ENCODE results near the gene PLXND1. TPM values are rescaled to one million over a fixed set of nuclear protein-coding genes. Genes with fewer than 3 reads are reported as not detected.

The PLXND1 gene
- total and polyA plus RNA-seq, 2 donors (not counting 1 experiment from before 2014, with no cell fraction given): 89.6 to 109 TPM

DNA sequence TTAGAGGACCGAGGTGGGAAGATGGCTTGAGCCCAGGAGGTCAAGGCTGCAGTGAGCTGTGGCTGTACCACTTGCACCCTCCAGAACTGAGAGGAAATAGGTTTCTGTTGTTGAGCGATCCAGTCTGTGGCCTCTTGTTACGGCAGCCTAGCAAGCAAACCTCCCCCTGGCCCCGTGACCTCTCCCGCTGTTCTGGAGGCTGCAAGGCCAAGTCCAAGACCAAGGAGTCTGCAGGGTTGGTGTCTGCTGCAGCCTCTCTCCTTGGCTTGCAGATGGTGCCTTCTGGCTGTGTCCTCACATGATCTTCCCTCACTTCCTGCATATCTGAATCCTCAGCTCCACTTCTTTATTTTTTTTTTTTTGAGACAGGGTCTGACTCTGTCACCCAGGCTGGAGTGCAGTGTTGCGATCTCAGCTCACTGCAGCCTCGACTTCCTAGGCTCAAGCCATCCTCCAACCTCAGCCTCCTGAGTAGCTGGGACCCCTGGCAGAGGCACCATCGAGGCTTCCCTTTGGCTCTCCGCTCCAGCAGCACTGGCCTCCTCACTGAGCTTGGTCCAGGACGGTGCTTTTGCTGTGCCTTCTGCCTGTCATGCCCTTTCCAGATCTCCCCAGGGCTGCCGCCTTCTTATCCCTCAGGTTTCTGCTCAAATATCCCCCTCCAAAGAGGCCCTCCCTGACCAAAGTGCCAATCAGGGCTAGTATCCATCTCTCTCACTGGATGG, 18.0 kb upstream of the PLXND1 start:
- H3K9me3 ChIP-seq (ENCODE audit: control insufficient read depth, insufficient read depth, low read depth, low read length): no peaks in the 10 kb centered on the region
- peak overlapping the region; percentile 16 for H3K27ac ChIP-seq (ENCODE audit: insufficient read depth, low read length)
- no peak overlapping the region for H3K4me2 ChIP-seq (ENCODE audit: extremely low read depth, insufficient read depth, low read length)
- no peaks in the 10 kb centered on the region for H3K79me2 ChIP-seq (ENCODE audit: control insufficient read depth, insufficient read depth, low read length)
- peaks cover 28% of the 10 kb centered on the region for H3K4me1 ChIP-seq (ENCODE audit: control insufficient read depth, extremely low read depth, insufficient read depth, low read length)
- no peaks in the 10 kb centered on the region for H4K20me1 ChIP-seq (ENCODE audit: control insufficient read depth, extremely low read depth, insufficient read depth, low read length)
- TF ChIP-seq EZH2 (IDR thresholded peaks at IDR 0.05; ENCODE audit: low read length, missing control alignments): no peak
- TF ChIP-seq, protein P1, sequence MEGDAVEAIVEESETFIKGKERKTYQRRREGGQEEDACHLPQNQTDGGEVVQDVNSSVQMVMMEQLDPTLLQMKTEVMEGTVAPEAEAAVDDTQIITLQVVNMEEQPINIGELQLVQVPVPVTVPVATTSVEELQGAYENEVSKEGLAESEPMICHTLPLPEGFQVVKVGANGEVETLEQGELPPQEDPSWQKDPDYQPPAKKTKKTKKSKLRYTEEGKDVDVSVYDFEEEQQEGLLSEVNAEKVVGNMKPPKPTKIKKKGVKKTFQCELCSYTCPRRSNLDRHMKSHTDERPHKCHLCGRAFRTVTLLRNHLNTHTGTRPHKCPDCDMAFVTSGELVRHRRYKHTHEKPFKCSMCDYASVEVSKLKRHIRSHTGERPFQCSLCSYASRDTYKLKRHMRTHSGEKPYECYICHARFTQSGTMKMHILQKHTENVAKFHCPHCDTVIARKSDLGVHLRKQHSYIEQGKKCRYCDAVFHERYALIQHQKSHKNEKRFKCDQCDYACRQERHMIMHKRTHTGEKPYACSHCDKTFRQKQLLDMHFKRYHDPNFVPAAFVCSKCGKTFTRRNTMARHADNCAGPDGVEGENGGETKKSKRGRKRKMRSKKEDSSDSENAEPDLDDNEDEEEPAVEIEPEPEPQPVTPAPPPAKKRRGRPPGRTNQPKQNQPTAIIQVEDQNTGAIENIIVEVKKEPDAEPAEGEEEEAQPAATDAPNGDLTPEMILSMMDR (conservative IDR thresholded peaks at IDR 0.05 in 1 of 2, IDR thresholded peaks at IDR 0.05 in 1 of 2; ENCODE audit: low read depth in 1 of 2, low read length in 2 of 2): no peak
- peak overlapping the region; percentile 22 for H2AFZ ChIP-seq (ENCODE audit: low read length)
- DNase-seq (ENCODE audit: low read depth in 2 of 2): no peak
- H3K9ac ChIP-seq (ENCODE audit: insufficient read depth, low read length): no peak overlapping the region
- H3K4me3 ChIP-seq (replicated peaks in 1 of 4; ENCODE audit: control extremely low read depth in 1 of 4, insufficient read depth in 1 of 4, low read depth in 3 of 4, low read length in 4 of 4): no peak overlapping the region
- no peaks in the 10 kb centered on the region for H3K36me3 ChIP-seq (ENCODE audit: control insufficient read depth, insufficient read depth, low read length)
- H3K27me3 ChIP-seq (ENCODE audit: control insufficient read depth, insufficient read depth, low read length): no peaks in the 10 kb centered on the region

DNA sequence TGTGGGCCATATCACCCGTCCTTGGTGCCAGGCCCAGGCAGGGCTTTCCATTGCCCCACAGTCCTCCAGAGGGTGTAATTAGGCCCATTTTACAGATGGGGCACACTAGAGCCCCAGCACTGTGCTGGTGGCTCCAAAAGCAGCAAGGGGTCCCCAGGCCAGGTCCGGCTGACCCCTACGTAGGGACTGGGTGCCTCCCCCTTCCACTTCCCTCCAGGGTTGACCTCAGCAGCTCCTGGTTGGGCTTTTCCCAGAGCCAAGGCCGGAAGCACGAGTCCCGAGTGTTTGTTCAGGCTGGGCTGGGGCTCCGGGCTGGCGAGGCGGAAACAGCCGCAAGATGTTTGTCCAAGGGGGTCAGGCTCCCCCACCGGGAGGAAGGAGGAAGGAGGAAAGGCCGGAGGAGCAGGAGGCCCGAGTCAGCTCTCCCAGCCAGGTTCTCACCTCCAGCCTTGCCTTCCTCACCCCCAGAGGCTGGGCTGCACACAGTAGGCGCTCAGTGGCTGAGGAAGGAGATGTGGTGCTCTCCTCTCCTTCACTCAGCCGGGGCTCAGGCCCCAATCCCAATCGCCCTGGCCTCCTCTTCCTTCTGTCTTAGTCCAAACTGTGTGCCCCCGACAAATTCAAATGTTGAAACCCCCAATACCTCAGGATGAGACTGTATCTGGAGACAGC, 17.1 kb upstream of the PLXND1 start:
- Histone ChIP-seq H3K4me1 (ENCODE audit: control insufficient read depth, extremely low read depth, insufficient read depth, low read length) (peaks cover 28% of the 10 kb centered on the region), H3K4me2 (ENCODE audit: extremely low read depth, insufficient read depth, low read length) (no peak overlapping the region)
- TF ChIP-seq, protein P1 (conservative IDR thresholded peaks at IDR 0.05 in 1 of 2, IDR thresholded peaks at IDR 0.05 in 1 of 2; ENCODE audit: low read depth in 1 of 2, low read length in 2 of 2): no peak
- no peak for TF ChIP-seq EZH2 (IDR thresholded peaks at IDR 0.05; ENCODE audit: low read length, missing control alignments)

DNA sequence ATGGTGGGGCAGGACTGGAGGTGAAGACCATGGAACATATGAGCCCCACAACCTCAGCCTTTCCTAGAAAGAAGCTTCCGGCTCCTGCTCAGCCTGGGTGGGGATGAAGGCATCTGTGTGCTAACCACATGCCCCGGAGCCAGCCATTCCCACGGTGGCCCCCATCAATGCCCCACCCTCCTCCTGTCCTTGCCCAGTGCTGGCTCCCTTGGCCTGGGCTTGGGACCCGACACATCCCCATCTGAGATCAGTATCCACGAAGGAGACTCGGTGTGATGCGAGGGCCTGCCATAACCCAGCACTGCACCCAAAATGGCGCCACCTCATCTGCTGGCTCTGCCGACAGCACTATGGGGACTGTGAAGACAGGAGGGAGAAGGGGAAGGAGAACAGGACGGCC, 16.5 kb upstream of the PLXND1 start:
- no peak overlapping the region for H3K27ac ChIP-seq (ENCODE audit: insufficient read depth, low read length)
- no peak overlapping the region for H3K9ac ChIP-seq (ENCODE audit: insufficient read depth, low read length)
- DNase-seq (ENCODE audit: low read depth in 2 of 2): no peak
- H3K4me3 ChIP-seq (replicated peaks in 1 of 4; ENCODE audit: control extremely low read depth in 1 of 4, insufficient read depth in 1 of 4, low read depth in 3 of 4, low read length in 4 of 4): no peak overlapping the region
- H4K20me1 ChIP-seq (ENCODE audit: control insufficient read depth, extremely low read depth, insufficient read depth, low read length): no peaks in the 10 kb centered on the region
- no peak overlapping the region for H3K4me2 ChIP-seq (ENCODE audit: extremely low read depth, insufficient read depth, low read length)
- peaks cover 28% of the 10 kb centered on the region for H3K4me1 ChIP-seq (ENCODE audit: control insufficient read depth, extremely low read depth, insufficient read depth, low read length)
- no peaks in the 10 kb centered on the region for H3K79me2 ChIP-seq (ENCODE audit: control insufficient read depth, insufficient read depth, low read length)
- TF ChIP-seq, protein P1 (conservative IDR thresholded peaks at IDR 0.05 in 1 of 2, IDR thresholded peaks at IDR 0.05 in 1 of 2; ENCODE audit: low read depth in 1 of 2, low read length in 2 of 2): no peak
- no peak for TF ChIP-seq EZH2 (IDR thresholded peaks at IDR 0.05; ENCODE audit: low read length, missing control alignments)
- H3K36me3 ChIP-seq (ENCODE audit: control insufficient read depth, insufficient read depth, low read length): no peaks in the 10 kb centered on the region
- H3K9me3 ChIP-seq (ENCODE audit: control insufficient read depth, insufficient read depth, low read depth, low read length): no peaks in the 10 kb centered on the region
- H2AFZ ChIP-seq (ENCODE audit: low read length): no peak overlapping the region
- H3K27me3 ChIP-seq (ENCODE audit: control insufficient read depth, insufficient read depth, low read length): no peaks in the 10 kb centered on the region

More for the DNA sequence above, 17.1 kb upstream of the PLXND1 start:
- Histone ChIP-seq H3K4me3 (replicated peaks in 1 of 4; ENCODE audit: control extremely low read depth in 1 of 4, insufficient read depth in 1 of 4, low read depth in 3 of 4, low read length in 4 of 4) (no peak overlapping the region), H3K79me2 (ENCODE audit: control insufficient read depth, insufficient read depth, low read length) (no peaks in the 10 kb centered on the region), H3K27ac (ENCODE audit: insufficient read depth, low read length) (no peak overlapping the region), H3K9me3 (ENCODE audit: control insufficient read depth, insufficient read depth, low read depth, low read length) (no peaks in the 10 kb centered on the region), H3K9ac (ENCODE audit: insufficient read depth, low read length) (no peak overlapping the region), H3K36me3 (ENCODE audit: control insufficient read depth, insufficient read depth, low read length) (no peaks in the 10 kb centered on the region), H2AFZ (ENCODE audit: low read length) (no peak overlapping the region), H3K27me3 (ENCODE audit: control insufficient read depth, insufficient read depth, low read length) (no peaks in the 10 kb centered on the region), H4K20me1 (ENCODE audit: control insufficient read depth, extremely low read depth, insufficient read depth, low read length) (no peaks in the 10 kb centered on the region)
- DNase-seq (ENCODE audit: low read depth in 2 of 2): no peak

Measured in fibroblast of lung (primary cell).